Measurements from ENCODE around the gene STK32B. TPM values are rescaled to one million over a fixed set of nuclear protein-coding genes. Genes with fewer than 3 reads are reported as not detected.

Gene STK32B
- total and polyA plus RNA-seq, 3 donors from 2014 or later = 17.5 to 29.7 (median 22.6) TPM

DNA sequence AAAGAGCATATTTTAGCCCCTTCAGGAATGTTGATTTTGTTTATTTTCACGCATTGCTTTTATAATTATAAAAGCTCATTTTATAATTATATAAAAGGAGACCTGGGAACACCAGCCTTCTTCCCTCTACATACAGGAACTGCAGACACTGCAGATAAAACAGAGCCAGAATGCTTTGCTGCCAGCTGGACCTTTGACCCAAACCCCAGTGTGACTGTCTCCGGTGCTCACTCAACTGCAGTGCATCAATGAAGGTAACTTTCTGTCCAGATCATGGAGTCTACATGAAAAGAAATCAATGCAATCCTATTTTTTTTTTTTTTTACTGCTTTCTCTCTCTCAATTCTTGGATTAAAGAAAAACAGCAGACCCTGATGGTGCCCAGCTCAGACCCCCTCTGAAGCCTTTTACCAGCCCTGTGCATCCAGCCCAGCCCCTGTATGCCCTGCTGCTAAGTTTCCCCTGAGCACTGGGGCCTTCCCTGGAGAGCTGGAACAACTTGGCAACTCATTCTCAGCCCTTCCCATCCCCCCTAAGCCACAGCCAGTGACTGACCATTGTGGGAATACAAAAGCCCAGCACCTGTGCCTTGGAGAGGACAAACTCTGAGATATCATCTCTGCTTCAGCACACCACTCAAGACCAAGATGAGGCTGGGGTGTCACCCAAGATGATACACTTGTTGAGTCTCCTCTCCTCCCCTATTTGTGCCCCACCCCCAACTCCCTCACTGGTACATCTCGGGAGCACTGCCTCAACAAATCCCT, 475.0 kb downstream of the STK32B start:
- Histone ChIP-seq H3K9me3 (no peaks in the 10 kb centered on the region), H3K36me3 (ENCODE audit: low read depth, missing control alignments) (no peaks in the 10 kb centered on the region), H3K4me1 (no peaks in the 10 kb centered on the region), H3K27ac (no peak overlapping the region), H3K27me3 (no peaks in the 10 kb centered on the region), H3K4me3 (no peak overlapping the region)
- TF ChIP-seq POLR2A (IDR thresholded peaks at IDR 0.05) = no peak
- no peak for TF ChIP-seq CTCF (IDR thresholded peaks at IDR 0.05)
- intact Hi-C loops (cut with DNase I; ENCODE audit: low total_unique reads) = no loop called here
- DNase-seq = no peak
- WGBS, 2 donors = 48 to 64% methylated on average over 3 of the region's 3 CpGs

- WGBS, 2 donors = 57 to 59% methylated on average over 3 of the region's 3 CpGs
- Histone ChIP-seq H3K27me3 (no peaks in the 10 kb centered on the region), H3K4me3 (no peak overlapping the region), H3K9me3 (no peaks in the 10 kb centered on the region), H3K4me1 (no peaks in the 10 kb centered on the region), H3K36me3 (ENCODE audit: low read depth, missing control alignments) (no peaks in the 10 kb centered on the region), H3K27ac (no peak overlapping the region)
- TF ChIP-seq POLR2A (IDR thresholded peaks at IDR 0.05) (no peak), CTCF (IDR thresholded peaks at IDR 0.05) (no peak)
- intact Hi-C loops (cut with DNase I; ENCODE audit: low total_unique reads) = no loop called here
- no peak for DNase-seq
These were observed 475.9 kb downstream of the STK32B start for GRCh38 chr4:5527211-5527610.

DNA sequence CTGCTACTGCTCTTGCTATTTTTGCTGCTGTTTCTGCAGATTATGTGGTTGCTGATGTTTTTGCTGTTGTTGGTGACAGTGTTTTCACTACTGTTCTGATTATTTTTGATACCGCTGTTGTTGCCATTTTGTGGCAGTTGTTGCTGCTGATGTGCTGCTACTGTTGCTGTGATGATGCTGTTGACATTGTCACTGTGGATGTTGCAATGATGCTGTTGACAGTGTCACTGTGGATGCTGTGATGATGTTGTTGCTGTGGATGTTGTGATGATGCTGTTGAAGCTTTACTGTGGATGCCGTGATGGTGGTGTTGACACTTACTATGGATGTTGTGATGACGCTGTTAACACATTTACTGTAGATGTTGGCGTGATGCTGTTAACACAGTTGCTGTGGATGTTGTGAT, 476.8 kb downstream of the STK32B start:
- Histone ChIP-seq H3K4me3 (no peak overlapping the region), H3K9me3 (no peaks in the 10 kb centered on the region), H3K27me3 (no peaks in the 10 kb centered on the region), H3K36me3 (ENCODE audit: low read depth, missing control alignments) (no peaks in the 10 kb centered on the region), H3K27ac (no peak overlapping the region), H3K4me1 (no peaks in the 10 kb centered on the region)
- DNase-seq = no peak
- WGBS, 2 donors = 90 to 96% methylated on average over 3 to 4 of the region's 4 CpGs
- no peak for TF ChIP-seq POLR2A (IDR thresholded peaks at IDR 0.05)
- TF ChIP-seq CTCF (IDR thresholded peaks at IDR 0.05) = no peak
- intact Hi-C loops (cut with DNase I; ENCODE audit: low total_unique reads) = no loop called here

GRCh38 chr4:5532100-5532499, 480.8 kb downstream of the STK32B start:
- Histone ChIP-seq H3K27me3 (no peaks in the 10 kb centered on the region), H3K9me3 (no peaks in the 10 kb centered on the region), H3K36me3 (ENCODE audit: low read depth, missing control alignments) (no peaks in the 10 kb centered on the region), H3K4me3 (no peak overlapping the region), H3K27ac (no peak overlapping the region), H3K4me1 (no peaks in the 10 kb centered on the region)
- WGBS, 2 donors = 92 to 100% methylated on average over 2 of the region's 2 CpGs
- TF ChIP-seq POLR2A (IDR thresholded peaks at IDR 0.05) (no peak), CTCF (IDR thresholded peaks at IDR 0.05) (no peak)
- intact Hi-C loops (cut with DNase I; ENCODE audit: low total_unique reads) = no loop called here
- DNase-seq = no peak

GRCh38 chr4:5539584-5539983, 488.3 kb downstream of the STK32B start:
- Histone ChIP-seq H3K9me3 (no peaks in the 10 kb centered on the region), H3K36me3 (ENCODE audit: low read depth, missing control alignments) (no peaks in the 10 kb centered on the region), H3K4me3 (no peak overlapping the region), H3K4me1 (no peaks in the 10 kb centered on the region), H3K27me3 (no peaks in the 10 kb centered on the region), H3K27ac (no peak overlapping the region)
- no peak for TF ChIP-seq CTCF (IDR thresholded peaks at IDR 0.05)
- TF ChIP-seq POLR2A (IDR thresholded peaks at IDR 0.05) = no peak
- no peak for DNase-seq
- 83 to 85% methylated on average over 2 of the region's 2 CpGs for WGBS, 2 donors
- intact Hi-C loops (cut with DNase I; ENCODE audit: low total_unique reads) = no loop called here
